OCI-LY3 (cell line): ENCODE results near the gene ZBTB42.

ENCODE experiments used
- H2AFZ ChIP-seq: fragments of 200-600, 300-600 bp; shearing (Covaris generic); 2 replicates; pipeline ENCODE4 v1.6.0; 2014; ENCODE audit warnings: antibody characterized with exemption, low read depth, low read length
- H3K27ac ChIP-seq: fragments of 200-600, 300-600 bp; sonication (generic); 2 replicates; pipeline ENCODE4 v1.5.1; 2014; ENCODE audit warnings: mild to moderate bottlenecking, low read length, moderate library complexity, mixed read lengths
- H3K27me3 ChIP-seq: fragments of 200-600, 300-600 bp; sonication (generic); 2 replicates; pipeline ENCODE4 v1.6.1; 2014; ENCODE audit warnings: low read depth, low read length, mixed read lengths
- H3K36me3 ChIP-seq: fragments of 200-600, 300-600 bp; sonication (generic); replicated peaks from 2 replicates; pipeline ENCODE3; 2014; ENCODE audit warnings: low read depth, low read length, mixed read lengths
- H3K4me1 ChIP-seq: fragments of 300-600, 200-600 bp; sonication (generic); 2 replicates; pipeline ENCODE4 v1.6.1; 2014; ENCODE audit warnings: low read length, mixed read lengths
- H3K4me2 ChIP-seq: fragments of 200-600, 300-600 bp; sonication (generic); 2 replicates; pipeline ENCODE4 v1.6.1; 2014; ENCODE audit warnings: low read length, mixed read lengths
- H3K4me3 ChIP-seq: fragments of 300-600, 200-600 bp; sonication (generic); 2 replicates; pipeline ENCODE4 v1.5.1; 2014; ENCODE audit warnings: antibody characterized with exemption, mild to moderate bottlenecking, low read length, moderate library complexity
- H3K79me2 ChIP-seq: fragments of 300-600, 200-600 bp; shearing (Covaris generic); 2 replicates; pipeline ENCODE4 v1.6.1; 2014; ENCODE audit warnings: mild to moderate bottlenecking, low read length, mixed read lengths
- H3K9ac ChIP-seq: fragments of 300-600, 200-600 bp; shearing (Covaris generic); 2 replicates; pipeline ENCODE4 v1.6.0; 2014; ENCODE audit warnings: mild to moderate bottlenecking, low read length, moderate library complexity
- H3K9me3 ChIP-seq: fragments of 200-600, 300-600 bp; shearing (Covaris generic); 2 replicates; pipeline ENCODE4 v1.6.1; 2014; ENCODE audit warnings: low read length, mixed read lengths; ENCODE audit not compliant: insufficient read depth
- H4K20me1 ChIP-seq: fragments of 200-600, 300-600 bp; sonication (generic); 2 replicates; pipeline ENCODE4 v1.6.1; 2016; ENCODE audit warnings: low read length, mixed read lengths; ENCODE audit not compliant: insufficient read depth
- CTCF ChIP-seq: fragments of 200-600, 300-600 bp; sonication (generic); IDR thresholded peaks from 2 replicates; pipeline ENCODE4 v1.5.1; 2014; ENCODE audit warnings: antibody characterized with exemption, low read length, low read depth
- EZH2phosphoT487 ChIP-seq: fragments of 200-600 bp; shearing (Covaris generic); IDR thresholded peaks from 2 replicates; pipeline ENCODE4 v1.6.1; 2018; ENCODE audit warnings: antibody characterized with exemption, mixed run types, low read depth

The ZBTB42 gene

GRCh38 chr14:104802394-104803184 lies 1.7 kb downstream of the ZBTB42 start:
- TF ChIP-seq EZH2phosphoT487 (no peak), CTCF (no peak)
- H3K79me2 ChIP-seq = no peaks in the 10 kb centered on the region
- no peak overlapping the region for H3K9ac ChIP-seq
- peaks cover 17% of the 10 kb centered on the region for H3K4me1 ChIP-seq
- H3K4me3 ChIP-seq = no peak overlapping the region
- no peaks in the 10 kb centered on the region for H4K20me1 ChIP-seq
- H3K36me3 ChIP-seq = no peaks in the 10 kb centered on the region
- no peak overlapping the region for H3K4me2 ChIP-seq
- H3K27me3 ChIP-seq = peaks cover 32% of the 10 kb centered on the region
- no peak overlapping the region for H2AFZ ChIP-seq
- H3K9me3 ChIP-seq = no peaks in the 10 kb centered on the region
- no peak overlapping the region for H3K27ac ChIP-seq

- no peak overlapping the region for H2AFZ ChIP-seq
- no peaks in the 10 kb centered on the region for H3K79me2 ChIP-seq
- no peaks in the 10 kb centered on the region for H3K9me3 ChIP-seq
- H3K4me3 ChIP-seq = no peak overlapping the region
- H3K36me3 ChIP-seq = no peaks in the 10 kb centered on the region
- no peak for TF ChIP-seq CTCF
- TF ChIP-seq EZH2phosphoT487 = no peak
- H3K4me1 ChIP-seq = peaks cover 14% of the 10 kb centered on the region
- H3K9ac ChIP-seq = no peak overlapping the region
- no peak overlapping the region for H3K4me2 ChIP-seq
- H4K20me1 ChIP-seq = no peaks in the 10 kb centered on the region
- peaks cover 24% of the 10 kb centered on the region for H3K27me3 ChIP-seq
- no peak overlapping the region for H3K27ac ChIP-seq
These were observed 2.5 kb downstream of the ZBTB42 start for GRCh38 chr14:104803280-104803911.

GRCh38 chr14:104803912-104804410 lies 3.1 kb downstream of the ZBTB42 start:
- no peak overlapping the region for H3K4me2 ChIP-seq
- TF ChIP-seq CTCF (no peak), EZH2phosphoT487 (no peak)
- no peak overlapping the region for H3K27ac ChIP-seq
- H3K4me1 ChIP-seq = peaks cover 14% of the 10 kb centered on the region
- no peak overlapping the region for H3K9ac ChIP-seq
- peaks cover 18% of the 10 kb centered on the region for H3K27me3 ChIP-seq
- no peak overlapping the region for H3K4me3 ChIP-seq
- H3K9me3 ChIP-seq = no peaks in the 10 kb centered on the region
- H2AFZ ChIP-seq = no peak overlapping the region
- no peaks in the 10 kb centered on the region for H4K20me1 ChIP-seq
- H3K79me2 ChIP-seq = no peaks in the 10 kb centered on the region
- H3K36me3 ChIP-seq = no peaks in the 10 kb centered on the region

- H3K79me2 ChIP-seq = no peaks in the 10 kb centered on the region
- H4K20me1 ChIP-seq = no peaks in the 10 kb centered on the region
- H3K27ac ChIP-seq = no peak overlapping the region
- peaks cover 11% of the 10 kb centered on the region for H3K27me3 ChIP-seq
- no peak overlapping the region for H3K9ac ChIP-seq
- H3K4me3 ChIP-seq = no peak overlapping the region
- no peaks in the 10 kb centered on the region for H3K9me3 ChIP-seq
- peaks cover 13% of the 10 kb centered on the region for H3K4me1 ChIP-seq
- no peak overlapping the region for H2AFZ ChIP-seq
- H3K4me2 ChIP-seq = no peak overlapping the region
- no peaks in the 10 kb centered on the region for H3K36me3 ChIP-seq
- TF ChIP-seq CTCF (no peak), EZH2phosphoT487 (no peak)
These were observed 3.8 kb downstream of the ZBTB42 start for GRCh38 chr14:104804481-104805325.
